Measurements from ENCODE around the gene PLD4.
"Not testable (repeated sequence)": the region's sequence is repeated elsewhere in the genome, so short reads cannot be mapped to it uniquely, and the experiment has no call there.

Gene PLD4

DNA sequence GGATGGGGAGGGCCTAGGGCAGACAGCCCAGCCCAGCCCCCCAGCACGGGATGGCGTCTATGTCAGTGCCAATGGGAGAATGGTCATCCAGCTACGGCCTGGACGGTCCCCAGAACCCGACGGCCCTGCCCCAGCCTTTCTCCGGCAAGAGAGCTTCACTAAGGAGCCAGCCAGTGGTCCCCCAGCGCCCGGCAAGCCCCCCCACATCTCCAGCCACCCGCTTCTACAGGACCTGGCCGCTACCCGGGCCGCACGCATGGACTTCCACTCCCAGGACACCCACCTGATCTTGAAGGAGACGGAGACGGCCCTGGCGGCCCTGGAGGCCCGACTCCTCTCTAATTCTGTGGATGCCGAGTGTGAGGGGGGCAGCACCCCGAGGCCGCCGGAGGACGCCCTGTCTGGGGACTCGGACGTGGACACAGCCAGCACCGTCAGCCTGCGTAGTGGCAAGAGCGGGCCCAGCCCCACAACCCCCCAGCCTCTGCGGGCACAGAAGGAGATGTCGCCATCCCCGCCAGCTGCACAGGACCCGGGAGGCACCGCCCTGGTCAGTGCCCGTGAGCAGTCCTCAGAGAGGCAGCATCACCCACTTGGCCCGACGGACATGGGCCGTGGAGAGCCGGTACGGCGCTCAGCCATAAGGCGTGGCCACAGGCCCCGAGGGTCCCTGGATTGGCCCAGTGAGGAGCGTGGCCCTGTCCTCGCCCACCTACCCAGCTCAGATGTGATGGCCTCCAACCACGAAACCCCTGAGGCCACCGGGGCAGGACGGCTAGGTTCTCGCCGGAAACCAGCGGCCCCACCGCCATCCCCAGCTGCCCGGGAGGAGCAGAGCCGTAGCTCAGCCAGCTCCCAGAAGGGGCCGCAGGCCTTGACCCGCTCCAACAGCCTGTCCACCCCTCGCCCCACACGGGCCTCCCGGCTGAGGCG lies 37.7 kb upstream of the PLD4 start:
- DNase-seq, result no peak

DNA sequence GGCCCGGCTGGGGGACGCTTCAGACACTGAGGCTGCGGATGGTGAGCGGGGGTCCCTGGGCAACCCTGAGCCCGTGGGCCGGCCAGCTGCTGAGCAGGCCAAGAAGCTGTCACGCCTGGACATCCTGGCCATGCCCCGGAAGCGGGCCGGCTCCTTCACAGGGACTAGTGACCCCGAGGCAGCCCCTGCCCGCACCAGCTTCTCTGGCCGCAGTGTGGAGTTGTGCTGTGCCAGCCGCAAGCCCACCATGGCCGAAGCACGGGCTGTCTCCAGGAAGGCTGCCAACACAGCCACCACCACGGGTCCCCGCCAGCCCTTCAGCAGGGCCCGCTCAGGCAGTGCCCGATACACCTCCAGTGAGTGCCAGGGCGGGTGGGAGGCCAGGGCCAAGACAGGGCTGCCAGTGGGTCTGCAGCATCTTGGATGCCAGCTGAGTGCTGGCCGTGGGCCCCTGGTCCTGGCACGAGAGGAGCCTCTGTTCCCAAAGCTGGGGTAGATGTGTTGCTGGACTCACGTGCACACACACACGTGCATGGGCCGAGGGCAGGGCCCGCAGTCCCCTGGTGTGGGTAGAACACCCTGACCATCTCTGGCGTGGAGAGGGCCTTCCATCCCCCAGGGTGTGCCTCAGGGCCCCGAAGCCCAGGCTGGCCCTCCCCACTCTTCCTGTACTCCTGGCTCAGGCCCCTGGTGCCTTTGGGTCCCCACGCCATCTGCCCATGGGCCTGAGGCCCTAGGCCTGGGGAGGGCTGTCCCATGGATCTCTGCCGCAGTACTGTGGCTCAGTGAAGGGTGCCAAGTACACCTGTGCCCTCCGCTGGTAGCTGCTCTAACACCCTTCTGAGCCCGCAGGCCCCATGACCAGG lies 36.8 kb upstream of the PLD4 start:
- no peak for DNase-seq

DNA sequence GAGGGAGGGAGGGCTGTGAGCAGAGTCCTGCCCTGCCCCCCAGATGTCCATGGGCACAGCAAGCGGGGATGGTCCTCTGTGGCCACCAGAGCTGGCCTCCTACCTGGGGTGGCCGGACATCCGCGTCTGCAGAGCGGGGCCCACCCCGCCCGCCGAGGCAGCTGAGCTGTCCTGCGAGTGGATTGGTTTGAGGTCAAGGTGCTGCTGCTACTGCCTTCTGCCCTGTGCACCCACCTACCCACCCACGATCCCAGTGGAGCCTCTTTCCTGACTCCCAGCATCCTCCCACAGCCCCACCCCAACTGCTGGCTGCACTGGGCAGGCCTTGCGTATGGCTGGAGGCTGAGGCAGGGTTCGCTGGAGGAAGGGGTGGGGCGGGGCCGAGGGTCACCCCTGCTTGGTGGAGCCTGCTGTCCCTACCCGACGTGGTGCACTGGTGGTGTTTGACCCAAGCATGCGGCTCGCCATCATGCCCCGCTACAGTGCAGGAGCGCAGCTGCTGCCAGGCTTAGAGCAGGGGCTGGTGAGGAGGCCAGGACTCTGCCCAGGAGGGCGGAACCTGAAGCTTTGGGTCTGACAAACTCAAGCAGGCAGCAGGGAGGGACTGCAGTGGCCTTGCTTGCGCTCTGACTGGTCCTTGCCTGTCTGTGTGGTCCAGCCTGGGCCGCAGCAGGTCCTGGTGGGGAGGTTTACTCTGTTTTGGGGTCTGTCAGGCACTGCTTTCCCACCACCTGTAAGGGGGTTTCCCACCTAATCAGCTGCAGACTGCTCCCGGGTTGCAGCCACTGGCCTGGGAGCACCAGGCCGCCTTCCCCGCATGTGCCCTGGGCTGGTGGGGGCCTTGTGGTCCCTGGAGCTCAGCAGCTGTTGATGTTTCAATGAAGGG lies 35.9 kb upstream of the PLD4 start:
- DNase-seq, result no peak

DNA sequence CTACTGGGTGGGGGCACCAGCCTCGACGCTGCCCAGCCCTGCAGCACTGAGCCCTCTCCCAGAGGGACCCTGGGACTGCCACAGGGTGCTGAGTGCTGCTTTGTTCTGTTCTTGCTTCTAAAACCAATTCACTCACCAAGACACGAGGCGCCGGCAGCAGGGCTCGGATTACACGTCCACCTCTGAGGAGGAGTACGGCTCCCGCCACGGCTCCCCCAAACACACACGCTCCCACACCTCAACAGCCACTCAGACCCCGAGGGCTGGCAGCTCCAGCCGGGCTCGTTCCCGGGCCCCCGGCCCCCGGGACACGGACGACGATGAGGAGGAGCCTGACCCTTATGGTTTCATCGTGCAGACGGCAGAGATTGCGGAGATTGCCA lies 35.3 kb upstream of the PLD4 start:
- DNase-seq, result no peak

DNA sequence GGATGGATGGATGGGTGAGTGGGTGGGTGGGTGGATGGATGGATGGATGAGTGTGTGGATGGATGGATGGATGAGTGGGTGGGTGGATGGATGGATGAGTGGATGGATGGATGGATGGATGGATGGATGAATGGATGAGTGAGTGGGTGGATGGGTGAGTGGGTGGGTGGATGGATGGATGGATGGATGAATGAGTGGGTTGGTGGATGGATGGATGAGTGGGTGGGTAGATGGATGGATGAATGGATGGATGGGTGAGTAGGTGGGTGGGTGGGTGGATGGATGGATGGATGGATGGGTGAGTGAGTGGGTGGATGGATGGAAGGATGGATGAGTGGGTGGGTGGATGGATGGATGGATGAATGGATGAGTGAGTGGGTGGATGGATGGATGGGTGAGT lies 34.4 kb upstream of the PLD4 start:
- not testable (repeated sequence) for DNase-seq

DNA sequence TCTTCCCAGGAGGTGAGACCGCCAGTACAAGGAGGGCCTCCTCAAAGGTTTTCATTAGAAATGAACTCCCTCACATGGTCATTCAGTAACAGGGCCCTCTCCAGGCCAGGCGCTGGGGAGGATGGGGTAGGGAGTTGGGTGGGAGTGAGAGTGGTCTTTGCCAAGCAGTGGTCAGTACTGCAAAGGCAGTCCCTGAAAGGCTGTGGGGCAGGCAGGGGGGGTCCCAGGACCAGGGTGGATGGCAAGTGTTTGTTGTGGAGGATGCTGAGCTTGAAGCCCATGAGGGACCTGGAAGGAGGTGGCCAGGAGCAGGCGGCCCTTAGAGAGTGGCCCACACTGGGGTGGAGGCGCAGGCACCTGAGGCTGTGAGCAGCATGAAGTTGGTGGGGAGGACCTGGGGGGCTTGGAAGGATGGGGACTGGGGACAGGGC lies 33.5 kb upstream of the PLD4 start:
- no peak for DNase-seq

DNA sequence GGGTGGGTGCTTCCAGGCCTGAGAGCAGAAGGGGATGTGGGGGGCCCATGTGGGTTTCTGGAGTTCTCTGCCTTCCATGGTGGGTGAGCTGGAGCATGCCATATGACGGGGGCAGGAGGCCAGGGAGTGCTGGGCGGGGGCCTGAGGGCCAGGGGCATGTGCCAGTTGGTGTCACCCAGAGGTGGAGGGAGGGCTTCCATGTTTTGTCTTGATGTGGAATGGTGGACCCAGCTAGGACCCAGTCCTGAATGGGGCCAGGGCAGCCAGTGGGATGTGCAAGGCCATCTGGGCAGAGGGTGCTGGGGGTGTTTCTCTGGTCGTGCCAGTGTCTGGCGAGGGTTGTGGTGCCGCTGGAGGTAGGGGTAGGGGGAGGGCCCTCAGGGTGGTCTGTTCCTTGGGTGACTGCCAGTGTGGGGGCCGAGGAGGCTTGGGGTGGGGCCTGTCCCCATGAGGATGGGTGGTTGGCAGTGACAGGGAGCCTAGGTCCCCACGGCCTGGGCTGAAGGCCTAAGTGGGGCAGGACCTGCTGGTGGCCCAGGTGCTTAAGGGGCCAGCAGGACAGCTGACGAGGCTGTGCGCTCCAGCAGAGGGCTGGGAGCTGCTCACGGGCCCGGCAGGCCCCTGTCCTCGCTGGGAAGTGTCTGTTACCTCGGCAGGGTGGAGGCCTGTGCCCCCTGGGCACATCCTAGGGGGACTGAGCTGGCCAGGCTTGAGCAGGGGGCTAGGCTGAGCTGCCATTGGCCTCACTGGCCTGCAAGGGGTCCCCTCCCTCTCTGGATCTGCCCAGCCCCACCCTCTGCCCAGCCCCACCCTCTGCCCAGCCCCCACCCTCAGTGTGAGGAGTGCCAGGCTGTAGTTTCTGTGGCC lies 32.8 kb upstream of the PLD4 start:
- no peak for DNase-seq

DNA sequence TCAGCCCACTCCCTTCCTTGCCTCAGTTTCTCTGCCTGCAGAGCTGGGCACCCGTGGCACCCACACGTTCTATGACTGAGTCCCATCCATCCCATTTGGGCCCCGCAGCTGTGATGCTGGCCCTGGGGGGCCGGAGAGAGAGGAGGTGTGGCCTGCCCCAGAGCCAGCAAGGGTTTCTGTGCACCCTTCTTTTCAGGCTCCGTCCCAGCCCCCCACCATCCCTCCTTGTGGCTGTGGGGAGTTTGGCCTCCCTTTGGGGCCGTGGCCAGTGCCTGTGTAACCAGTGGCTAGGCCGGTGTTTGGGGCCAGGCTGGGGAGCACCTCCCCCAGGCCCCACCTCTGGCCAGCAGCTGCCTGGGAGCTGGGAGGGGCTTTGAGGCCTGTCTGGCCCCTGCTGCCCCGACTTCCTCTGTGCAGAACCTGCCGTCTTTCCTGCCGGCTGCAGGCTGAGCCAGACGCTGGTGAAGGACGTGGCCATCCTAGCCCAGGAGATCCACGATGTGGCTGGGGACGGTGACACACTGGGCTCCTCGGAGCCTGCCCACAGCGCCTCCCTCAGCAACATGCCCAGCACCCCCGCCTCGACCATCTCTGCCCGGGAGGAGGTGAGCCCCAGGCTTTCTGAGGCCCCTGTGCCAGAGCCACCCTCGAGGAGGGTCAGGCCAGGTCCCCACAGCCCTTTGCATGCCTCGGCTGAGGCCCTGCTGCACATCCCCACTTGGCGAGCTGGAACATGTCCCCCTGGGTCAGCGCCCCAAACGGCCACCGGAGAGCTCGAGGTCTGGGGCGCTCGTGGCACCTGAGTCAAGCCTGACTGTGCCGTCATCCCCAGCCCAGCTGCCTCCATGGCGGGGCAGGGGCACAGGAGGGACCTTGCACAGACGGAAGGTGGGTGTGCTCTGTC lies 31.9 kb upstream of the PLD4 start:
- DNase-seq, result no peak

DNA sequence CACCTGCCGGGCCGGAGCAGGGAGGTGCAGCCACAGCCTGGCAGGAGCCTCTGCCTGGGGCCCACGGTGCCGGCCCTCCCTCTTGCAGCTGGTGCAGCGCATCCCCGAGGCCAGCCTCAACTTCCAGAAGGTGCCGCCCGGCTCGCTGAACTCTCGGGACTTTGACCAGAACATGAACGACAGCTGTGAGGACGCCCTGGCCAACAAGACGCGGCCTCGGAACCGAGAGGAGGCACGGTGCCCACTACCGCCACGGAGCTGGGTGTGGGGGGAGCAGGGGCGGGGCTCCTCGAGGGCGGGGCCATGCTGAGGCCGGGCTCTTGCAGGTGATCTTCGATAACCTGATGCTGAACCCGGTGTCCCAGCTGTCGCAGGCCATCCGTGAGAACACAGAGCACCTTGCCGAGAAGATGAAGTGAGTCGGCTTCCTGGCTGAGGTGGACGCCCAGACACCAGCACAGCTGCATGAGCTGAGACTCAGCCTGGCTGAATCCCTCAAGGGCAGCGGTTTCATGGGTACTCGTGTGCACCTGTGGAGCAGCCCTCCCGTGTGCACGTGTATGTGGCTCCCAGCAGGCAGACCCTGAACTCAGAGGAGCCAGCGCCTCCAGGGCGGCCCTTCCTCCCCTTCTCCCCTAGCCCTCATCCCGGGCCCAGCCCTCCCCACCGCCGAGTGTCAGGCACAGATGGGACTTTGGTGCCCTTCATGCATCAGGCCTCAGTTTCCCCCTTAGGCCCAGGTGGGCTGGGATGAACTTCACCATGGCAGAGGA lies 31.1 kb upstream of the PLD4 start:
- no peak for DNase-seq

DNA sequence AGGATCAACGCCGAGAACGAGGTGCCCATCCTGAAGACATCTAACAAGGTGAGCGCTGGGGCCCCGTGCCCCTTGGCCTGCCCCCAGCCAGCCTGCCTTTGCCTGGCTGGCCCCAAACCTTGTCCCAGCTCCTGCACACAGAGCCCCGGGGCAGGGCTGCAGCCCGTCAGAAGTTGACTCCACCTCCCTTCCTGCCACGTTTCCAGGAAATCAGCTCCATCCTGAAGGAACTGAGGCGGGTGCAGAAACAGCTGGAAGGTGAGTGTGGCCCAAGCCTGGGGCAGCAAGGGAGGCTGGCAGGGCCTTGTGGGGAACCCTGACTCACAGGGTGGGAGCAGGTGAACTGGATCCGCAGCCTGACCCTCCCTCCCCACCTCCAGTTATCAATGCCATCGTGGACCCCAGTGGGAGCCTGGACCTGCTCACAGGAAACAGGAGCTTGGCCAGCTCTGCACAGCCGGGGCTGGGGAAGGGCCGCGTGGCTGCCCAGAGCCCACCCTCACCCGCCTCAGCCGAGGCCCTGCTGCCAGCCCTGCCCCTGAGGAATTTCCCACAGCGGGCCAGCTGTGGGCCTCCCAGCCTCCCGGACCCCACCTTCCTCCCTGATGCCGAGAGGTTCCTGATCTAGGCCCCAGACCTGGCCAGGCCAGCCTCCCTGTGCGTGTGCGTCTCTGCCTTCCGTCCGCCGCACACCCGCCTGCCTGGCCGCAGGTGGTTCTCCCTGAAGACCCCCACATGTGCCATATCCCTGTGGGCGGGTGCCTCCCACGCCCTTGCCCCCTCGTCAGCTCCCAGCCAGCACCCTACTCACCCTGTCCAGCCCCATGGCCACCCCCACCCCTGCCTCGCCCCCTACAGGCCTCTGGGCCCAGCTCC lies 30.1 kb upstream of the PLD4 start:
- no peak for DNase-seq

DNA sequence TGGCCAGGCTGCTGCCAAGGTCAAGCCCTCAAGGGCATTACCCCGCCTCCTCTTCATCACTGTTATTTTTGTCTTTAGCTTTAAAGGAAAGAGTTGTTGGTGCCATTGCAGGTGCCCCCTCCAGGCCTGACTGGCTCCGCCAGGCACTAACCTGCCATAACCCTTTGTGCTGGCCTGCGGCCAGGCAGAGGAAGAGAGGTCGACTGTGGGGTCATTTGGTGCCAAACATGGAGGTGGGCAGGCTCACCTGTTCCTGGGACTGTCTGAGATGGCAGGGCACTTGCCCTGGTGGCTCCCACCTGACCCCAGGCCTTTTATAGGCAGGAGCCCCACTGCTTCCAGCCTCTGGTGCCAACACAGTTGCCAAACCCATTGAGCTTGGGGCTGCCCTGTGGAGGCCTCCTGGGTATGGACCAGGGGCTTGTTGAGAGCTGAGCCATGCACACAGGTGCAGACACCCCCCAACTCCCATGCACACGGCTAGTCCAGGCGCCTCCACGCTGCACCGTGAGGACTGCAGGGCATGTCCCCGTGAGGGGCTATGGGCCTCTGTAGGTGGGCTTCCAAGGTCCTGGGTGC lies 29.4 kb upstream of the PLD4 start:
- no peak for DNase-seq

DNA sequence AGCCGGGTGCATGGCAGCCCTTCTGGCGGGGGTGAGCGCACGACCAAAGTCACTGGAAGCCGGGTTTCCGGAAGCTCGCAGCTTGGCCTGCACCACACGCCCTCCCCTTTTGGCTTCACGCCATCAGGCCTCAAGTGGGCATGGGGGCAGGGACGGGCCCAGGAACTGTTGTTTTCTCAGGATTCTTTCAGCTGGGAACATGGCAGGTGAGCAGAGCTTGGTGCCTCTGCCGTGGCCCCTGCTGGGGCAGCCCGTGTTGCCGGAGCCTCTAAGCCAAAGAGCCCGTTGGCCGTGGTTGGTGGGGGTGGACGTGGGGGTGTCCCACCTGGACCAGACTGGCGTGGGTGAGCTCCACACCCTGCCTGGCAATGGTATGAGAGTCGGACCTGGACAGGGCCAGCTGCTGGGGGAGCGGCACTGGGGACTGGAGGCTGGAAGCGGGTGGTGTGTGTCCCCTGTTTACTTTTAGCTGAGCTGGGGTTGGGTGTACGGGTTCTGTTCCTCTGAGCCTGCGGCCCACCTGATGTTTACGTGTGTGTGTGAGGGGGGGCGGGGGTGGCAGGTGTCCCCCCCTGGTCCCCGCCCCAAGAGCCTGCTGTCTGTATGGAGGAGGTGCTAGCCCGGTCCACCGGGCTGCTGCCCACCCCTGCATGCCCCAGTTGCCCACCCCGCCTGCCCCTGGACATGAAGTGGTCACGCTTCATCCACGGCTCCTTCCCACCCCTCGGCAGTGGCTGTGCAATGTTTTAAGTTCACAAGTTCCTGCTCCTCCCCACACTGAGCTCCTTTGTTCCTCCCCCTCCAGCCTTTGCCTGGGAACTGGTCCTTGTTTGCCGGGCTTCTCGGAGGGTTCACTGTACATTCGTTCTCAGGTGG lies 28.7 kb upstream of the PLD4 start:
- no peak for DNase-seq

DNA sequence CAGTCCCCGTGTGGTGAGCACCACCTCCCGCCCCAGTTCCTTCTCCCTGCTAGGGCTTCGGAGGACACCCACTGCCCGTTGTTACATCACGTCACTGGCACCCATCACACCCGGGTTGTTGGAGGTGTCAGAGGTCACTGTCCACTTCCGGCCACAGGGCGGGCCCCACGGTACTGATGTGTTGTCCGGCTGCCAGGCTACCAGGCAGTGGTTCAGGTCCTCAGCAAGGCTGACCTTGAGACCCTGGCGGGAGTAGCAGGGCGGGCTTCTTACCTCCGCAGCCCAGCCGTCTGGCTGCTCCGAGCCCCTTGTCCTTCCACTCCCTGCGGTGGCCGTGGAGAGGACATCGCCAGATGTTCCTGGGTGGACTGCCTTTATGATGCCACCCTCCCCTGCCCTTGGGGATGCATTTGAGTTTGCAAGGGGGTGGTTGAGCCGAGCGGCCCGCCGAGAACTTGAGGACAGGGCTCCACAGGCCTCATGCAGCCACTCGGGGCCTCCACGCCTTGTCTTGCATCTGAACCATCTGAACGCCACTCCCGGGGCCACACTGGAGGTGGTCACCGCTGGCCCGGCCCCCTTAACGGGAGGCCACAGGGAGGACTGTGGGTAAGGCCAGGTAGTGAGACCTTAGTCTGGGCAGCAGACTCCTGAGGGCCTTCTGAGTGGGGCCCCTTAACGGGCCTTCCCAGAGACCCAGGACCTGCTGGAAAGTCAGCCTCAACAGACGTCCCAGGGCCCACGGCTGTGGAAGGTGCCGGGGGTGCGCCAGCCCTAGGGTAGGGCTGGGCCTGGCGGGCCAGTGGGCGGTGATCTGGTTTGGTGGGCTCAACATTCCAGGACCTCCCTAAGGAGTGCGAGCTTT lies 27.1 kb upstream of the PLD4 start:
- DNase-seq, result no peak

DNA sequence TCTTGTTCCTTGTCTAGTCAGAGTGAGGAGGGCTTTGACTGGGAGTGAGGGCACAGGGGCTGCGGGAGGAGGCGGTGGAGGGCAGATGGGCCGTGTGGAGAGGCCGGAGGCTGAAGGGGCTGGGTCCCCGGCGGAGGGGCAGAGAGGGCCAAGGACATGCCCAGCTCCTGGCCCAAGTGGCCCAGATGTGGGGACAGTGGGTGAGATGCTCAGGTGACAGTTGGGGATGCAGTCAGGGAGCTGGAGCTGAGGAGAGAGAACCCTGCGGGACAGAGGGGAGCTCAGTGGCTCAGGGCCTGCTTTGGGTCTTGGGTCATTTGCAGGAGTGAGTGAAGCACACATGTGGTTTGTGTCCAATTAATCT lies 26.5 kb upstream of the PLD4 start:
- DNase-seq, result no peak

DNA sequence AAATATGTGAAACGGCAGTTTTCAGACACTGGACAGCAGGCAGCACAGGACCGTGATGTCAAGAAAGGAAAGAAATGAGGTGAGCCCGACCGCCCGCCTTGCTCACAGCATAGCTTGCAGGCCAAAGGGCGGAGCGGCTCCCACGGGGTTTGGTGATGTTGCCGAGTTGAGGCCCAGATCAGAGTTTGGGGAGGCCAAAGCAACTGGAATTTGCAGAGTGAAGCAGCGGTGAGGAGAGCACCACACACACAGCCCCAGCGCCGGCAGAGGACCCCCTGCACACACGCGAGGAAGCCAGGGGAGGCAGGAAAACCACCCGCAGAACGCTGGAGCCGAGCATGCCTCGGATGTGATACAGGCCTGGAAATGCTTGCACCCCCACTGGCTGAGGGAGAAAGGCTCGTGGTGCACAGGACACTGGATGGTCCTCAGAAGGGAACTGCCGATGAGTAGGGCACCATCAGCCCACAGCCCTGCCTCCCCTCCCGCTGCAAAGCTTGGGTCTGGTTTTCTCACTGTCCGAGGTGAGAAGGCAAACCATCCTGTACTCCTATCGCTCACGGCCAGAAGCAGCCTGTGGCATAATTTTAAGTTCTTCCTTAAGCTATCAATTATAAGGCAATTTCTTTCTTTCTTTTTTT lies 25.7 kb upstream of the PLD4 start:
- DNase-seq, result no peak

DNA sequence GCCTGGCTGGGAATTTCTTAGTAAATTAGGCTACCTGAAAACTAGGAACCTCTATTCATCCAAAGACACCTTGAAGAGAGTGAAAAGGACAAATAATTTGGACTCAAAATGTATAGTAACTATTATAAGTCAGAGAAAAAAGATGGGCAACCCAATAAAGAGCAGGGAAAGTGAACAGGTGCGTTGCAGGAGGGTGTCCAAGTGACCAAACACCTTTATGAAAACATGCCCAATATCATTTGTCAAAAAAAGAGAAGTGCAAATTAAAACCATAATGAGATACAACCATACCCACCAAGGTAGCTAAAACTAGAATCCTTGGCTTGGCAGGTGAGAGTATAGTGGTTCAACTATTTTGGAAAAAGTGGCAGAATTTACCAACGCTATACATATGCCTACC lies 24.9 kb upstream of the PLD4 start:
- DNase-seq, result no peak

All from stimulated activated CD4-positive, alpha-beta T cell treated with anti-CD3 and anti-CD28 coated beads, Interleukin-4, amount 100 ng/mL, for 24 hours (primary cell).